ENCODE results near the gene C1orf174.

DNA sequence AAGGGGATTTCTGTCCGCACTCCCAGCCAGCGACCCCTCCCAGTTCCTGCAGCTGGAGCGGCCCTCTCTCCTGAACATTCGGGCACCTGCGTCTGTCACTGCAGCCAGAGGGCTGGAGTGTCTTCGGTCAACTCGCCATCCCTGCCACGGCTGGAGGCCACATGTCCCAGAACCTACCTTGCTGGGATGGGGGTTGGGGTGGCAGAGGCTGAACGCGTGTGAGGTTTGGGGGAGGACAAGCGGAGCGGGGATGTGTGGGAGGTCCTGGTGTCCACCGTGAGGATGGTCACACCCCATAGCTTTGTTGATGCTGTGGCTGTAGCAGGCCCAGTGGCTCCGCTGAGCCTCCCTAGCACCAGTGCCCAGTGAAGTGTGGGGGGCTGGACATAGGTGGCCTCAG lies 14.8 kb upstream of the C1orf174 start:
- TF ChIP-seq, protein P1, sequence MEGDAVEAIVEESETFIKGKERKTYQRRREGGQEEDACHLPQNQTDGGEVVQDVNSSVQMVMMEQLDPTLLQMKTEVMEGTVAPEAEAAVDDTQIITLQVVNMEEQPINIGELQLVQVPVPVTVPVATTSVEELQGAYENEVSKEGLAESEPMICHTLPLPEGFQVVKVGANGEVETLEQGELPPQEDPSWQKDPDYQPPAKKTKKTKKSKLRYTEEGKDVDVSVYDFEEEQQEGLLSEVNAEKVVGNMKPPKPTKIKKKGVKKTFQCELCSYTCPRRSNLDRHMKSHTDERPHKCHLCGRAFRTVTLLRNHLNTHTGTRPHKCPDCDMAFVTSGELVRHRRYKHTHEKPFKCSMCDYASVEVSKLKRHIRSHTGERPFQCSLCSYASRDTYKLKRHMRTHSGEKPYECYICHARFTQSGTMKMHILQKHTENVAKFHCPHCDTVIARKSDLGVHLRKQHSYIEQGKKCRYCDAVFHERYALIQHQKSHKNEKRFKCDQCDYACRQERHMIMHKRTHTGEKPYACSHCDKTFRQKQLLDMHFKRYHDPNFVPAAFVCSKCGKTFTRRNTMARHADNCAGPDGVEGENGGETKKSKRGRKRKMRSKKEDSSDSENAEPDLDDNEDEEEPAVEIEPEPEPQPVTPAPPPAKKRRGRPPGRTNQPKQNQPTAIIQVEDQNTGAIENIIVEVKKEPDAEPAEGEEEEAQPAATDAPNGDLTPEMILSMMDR (IDR thresholded peaks at IDR 0.05; ENCODE audit: low read depth, low read length) = no peak
- no peak for TF ChIP-seq EZH2phosphoT487 (IDR thresholded peaks at IDR 0.05; ENCODE audit: low read depth)
